HG02798 (cell line): ENCODE data around the gene IFITM1.
A peak's percentile ranks its signal among the peaks of the same experiment; 100 is the strongest.
"Not testable (repeated sequence)": the region's sequence is repeated elsewhere in the genome, so short reads cannot be mapped to it uniquely, and the experiment has no call there.

Source experiments
- ATAC-seq: cut with Tn5 transposase; IDR thresholded peaks from one replicate; pipeline ENCODE4 v1.9.1; 2021; ENCODE audit warnings: mild to moderate bottlenecking; ENCODE audit not compliant: unreplicated experiment, poor library complexity

IFITM1 gene

DNA sequence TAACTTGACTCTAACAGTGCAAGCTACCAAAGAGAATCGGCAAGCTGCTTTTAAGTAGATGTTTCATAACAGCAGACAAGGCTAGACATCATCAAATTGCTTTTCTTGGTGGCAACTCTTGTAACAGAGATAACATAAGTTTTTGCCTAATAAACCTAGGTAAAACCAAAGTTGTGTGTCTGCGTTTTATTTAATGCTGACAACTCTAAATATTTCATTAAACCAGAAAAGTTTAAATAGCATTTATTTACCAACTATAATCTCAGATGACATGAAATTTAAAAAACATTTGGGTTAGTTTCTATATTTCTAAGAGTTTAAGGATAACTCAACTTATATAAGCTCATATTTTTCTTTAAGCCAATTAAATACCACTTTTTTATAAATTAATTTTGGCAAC, 26.1 kb downstream of the IFITM1 start:
- ATAC-seq = no peak

DNA sequence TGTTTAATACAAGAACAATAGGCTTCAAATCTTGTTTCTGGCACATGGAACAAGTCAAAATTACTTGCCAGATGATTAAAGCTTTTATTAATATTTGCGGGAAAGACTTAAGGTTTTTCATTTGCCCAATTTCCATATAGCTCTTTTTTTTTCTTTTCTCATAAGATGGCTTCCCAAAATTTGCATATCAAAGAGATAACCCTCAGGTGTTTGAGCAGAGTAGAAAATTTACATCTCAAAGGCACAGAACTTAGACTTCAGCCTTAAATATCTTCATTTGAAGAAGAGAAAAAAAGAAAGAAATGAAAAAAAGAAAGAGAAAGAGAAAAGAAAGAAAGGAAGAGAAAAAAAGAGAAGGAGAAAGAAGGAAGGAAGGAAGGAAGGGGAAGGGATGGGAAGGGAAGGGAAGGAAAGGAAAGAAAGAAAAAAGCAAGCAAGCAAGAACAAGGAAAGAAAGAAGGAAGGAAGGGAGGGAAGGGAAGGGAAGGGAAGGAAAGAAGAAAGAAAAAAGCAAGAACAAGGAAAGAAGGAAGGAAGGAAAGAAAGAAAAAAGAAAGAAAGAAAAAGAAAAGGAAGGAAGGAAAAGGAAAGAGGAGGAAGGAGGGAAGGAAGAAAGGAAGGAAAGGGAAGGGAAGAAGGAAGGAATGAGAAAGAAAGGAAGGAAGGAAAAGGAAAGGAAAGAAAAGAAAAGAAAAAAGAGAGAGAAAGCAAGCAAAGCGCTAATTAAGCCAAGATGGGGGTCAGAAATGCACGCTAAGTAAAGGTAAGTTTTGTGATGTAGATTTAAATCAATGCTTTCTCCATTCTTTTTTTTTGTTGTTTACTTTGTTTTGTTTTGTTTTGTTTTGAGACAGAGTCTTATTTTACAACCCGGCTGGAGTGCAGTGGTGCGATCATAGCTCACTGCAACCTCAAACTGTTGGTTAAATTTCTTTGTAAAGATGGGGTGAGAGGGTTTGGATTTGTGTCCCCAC, 27.0 kb downstream of the IFITM1 start:
- no peak for ATAC-seq

DNA sequence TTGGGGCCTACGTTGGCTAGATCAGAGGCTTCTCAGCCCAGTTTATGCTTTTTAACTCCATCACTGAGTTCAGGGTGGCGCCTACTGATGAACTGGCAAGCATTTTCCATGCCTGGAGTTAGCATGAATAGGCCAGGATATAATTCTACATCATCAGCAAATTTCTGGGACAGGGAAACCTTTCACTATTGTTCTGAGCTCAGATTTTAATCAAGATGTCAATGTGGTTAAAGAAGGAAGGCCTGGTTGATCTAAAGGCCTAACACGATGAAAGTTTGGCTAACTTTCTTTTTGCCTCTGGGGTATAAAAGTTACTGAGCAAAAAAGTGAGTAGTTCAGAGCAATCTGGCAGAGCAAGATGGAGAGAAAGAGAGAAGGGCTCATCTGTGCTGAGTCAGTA, 28.5 kb downstream of the IFITM1 start:
- ATAC-seq = no peak

DNA sequence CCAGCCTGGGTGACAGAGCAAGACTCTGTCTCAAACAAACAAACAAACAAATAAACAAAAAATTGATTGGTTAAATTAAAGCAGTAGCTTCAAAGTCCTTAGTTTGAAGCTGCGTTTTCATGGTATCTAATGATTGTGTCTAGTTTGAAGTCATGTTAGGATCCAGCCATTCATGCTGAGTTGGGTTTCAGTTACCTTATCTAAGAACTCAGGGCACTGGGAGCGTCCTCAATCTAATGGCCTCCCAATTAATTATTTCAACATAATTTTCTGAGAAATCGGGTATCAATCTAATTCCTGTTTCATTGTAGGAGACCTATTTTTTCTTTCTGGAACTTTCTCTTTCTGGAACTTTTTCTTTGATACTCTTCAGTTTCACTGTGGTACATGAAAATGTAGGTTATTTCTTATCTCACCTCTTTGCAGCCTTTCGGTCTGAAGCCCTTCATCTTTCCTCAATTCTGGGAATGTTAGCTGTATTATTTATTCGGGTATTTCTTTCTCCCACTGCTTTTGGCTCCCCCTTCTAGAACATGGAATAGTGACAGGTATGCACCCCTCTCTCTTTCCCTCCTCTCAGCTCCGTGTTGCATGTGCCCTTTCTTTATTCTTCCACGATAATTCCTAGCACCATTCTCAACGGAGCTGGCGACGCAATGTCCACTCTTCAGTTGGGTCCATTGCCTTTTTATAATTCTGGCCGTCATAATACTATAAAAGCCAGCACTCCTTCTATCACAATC, 31.2 kb downstream of the IFITM1 start:
- no peak for ATAC-seq

DNA sequence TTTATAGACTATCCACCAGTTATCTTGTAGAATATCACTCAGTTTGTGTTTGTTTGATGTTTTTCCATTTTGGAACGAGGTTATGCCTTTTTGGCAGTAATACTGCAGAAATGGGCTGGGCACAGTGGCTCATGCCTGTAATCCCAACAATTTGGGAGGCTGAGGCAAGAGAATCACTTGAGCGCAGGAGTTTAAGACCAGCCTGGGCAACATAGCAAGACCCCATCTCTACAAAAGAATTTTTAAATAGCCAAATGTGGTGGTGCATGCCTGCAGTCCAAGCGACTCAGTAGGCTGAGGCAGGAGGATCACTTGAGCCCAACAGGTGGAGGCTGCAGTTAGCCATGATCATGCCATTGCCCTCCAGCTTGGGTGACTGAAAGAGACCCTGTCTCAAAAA, 32.7 kb downstream of the IFITM1 start:
- ATAC-seq = no peak

DNA sequence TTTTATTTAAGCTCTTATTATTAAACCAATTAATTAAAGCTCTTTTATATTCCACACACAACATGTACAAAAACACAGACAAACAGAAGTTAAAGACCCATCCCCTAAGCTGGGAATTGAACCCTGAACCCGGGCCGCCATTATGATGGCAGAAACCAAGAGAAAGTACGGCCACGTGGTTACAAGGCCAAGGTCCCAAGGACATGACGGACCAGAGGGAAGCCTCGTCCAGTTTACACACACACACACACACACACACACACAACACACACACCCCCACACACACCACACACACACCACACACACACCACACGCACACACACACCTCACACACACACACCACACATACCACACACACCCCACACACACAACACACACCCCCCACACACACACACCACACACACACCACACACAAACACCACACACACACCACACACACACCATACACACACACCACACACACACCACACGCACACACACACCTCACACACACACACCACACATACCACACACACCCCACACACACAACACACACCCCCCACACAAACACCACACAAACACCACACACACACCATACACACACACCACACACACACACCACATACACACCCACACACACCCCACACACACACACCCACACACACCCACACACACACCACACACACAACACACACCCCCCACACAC, 35.6 kb downstream of the IFITM1 start:
- ATAC-seq = not testable (repeated sequence)

DNA sequence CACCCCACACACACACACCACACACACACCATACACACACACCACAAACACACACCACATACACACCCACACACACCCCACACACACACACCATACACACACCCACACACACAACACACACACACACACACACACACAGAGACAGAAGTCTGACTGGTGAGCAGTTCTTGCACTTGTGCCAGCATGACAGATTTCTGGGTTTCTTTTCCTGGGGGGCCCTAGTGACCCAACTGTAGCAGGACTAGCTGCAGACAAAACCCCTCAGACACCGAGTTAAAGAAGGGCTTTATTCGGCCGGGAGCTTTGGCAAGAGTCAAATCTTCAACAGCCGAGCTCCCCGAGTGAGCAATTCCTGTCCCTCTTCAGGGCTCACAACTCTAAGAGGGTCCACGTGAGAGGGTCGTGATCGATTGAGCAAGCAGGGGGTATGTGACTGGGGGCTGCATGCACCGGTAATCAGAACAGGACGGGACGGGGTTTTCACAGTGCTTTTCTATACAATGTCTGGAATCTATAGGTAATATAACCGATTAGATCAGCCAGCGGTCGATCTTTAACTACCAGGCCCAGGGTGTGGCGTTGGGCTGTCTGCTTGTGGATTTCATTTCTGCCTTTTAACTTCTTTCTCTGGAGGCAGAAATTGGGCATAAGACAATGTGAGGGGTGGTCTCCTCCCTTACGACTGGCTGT, 36.3 kb downstream of the IFITM1 start:
- not testable (repeated sequence) for ATAC-seq

DNA sequence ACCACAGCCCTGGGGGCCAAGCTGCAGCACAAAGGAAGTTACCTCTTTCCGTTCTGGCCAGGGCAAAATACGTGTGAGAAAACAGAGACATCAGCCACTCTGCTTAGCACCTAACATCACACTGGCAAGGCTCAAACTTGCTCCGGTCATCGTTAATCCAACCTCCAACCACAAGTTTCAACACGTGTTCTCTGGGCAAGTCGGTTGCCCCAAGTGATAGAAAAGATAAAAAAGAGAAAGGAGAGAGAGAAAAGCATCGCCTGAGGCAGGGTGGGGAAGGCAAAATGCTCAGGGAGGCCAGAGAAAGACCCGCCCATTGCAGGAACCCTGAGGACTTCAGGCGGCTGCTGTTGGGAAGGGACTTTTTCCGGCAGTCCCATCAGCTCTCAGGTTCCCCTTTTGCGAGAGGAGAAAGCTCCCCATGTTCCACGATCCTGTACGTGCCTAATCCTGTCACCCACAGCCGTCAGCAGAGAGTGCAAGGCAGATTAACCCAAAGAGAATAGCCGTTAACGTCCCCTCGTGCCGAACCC, 36.9 kb downstream of the IFITM1 start:
- ATAC-seq = peak; percentile 57

DNA sequence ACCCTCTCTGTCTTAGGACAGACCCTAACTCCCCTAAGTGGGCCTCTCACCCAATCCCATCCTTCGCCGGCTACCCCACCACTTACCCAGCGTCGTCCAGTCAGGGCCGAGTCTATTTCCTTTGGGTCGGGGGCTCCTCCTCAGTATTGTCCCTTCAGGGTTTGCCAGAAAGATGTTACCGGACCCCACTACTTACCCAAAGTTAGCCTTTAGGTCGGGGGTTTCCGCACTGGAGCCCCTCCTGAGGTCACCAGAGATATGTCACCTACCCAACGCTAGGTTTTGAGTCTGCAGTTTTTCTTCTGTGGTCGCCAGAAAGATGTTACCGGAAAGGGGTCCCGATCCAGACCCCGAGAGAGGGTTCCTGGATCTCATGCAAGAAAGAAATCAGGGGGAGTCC, 37.6 kb downstream of the IFITM1 start:
- ATAC-seq = no peak

DNA sequence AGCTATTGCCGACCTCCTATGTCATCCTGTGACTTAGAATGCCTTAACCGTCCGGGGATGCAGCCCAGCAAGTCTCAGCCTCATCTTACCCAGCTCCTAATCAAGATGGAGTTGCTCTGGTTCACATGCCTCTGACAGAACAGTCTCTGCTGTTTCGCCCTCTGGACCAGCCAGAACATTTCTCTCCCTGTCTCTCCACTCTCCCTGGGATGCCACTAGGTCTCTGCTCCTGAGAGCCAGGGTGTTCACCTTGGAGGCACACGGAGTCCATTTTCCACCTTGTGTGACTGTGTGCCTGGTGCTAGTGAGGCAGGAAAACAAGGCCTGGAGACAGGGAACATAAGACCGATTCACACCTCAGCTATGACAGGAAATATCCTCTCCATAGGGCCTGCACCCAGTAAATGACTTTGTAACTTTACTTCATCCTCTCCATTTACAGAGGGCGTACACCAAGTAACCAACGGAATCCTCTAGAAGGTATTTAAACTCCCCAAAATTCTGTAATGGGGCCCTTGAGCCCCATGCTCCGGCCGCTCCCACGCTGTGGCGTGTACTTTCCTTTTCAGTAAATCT, 38.7 kb downstream of the IFITM1 start:
- no peak for ATAC-seq

DNA sequence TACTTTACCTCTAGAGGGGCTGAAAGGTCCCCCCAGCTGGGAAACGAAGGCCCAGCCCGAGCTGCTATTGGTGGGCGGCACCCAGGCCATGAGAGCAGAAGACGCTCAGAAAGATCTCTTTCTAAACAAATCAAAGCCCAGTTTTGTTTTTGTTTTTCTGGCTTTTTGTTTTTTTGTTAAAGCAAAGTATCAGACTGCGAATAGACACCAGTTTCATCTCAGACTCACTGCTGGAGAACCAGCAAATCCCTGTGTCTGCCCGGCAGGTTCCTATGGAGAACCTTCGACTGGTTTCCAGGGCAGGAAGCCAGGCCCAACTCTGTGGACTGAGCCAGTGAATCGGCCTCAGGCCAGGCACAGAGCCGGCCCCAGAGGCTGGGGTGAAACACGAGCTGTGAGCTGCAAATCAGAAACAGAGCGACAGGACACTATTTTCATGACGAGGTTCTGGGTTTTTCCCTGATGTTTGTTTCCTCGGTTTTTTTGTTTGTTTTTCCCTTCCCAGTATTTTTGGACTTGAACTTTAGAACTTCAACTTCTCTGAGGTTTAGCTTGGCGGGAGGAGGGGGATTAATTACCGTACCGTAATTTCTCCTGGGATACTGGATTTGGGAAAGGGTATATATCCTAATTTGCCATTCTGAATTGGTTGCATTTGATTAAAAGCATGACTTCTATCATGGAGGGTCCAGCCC, 39.5 kb downstream of the IFITM1 start:
- ATAC-seq = no peak

DNA sequence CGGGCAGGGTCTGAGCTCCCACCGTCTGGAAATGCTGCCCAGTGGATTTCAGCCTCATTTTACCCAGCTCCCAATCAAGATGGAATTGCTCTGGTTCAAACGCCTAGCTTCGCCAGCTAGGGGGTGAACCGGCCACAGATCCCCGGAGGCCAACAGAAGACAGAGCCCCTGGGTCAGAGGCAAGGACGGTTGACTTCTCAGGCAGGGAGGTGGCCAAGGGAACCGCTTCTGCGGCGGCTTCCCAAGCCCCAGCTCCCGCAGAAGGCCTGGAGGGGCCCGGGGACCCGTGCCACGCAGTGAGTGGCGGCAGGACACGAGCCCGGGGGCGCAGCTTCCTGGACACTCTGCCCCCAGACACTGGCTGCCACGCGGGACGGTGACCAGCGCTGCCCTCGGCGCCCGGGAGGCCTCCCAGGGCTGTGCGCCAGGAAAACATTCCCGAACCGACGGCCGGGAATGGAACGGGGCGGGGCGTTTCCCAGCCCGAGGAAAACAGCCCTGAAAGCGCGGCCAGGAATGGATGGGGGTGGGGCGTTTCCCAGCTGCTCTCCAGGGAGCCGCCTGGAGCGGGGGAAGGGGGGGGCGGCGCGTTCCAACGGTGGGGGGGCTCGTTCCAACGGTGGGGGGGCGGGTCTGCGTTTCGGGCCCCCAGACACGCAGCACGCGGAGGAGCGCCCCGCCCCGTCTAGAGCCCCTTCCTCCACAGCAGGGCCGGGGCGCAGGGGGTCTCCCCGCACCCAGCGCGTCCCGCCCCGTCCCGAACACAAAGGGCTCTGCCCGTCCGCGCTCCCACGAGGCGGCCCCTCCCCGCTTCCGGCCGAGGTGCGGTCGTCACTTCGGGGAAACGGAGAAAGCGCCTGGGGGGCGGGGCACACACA, 42.0 kb downstream of the IFITM1 start:
- peak; percentile 60 for ATAC-seq

DNA sequence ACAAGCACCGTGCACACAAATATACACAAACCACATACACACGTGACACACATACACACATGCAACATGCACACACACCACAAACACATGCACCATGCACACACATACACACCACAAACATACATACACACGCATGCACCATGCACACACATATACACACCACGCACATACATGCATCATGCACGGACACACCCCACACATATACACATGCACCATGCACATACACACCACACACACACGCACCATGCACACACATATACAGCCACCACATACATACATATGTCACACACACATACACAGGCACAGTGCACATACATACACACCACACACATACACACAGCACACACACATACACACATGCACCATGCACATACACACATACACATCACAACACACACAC, 42.8 kb downstream of the IFITM1 start:
- ATAC-seq = no peak

DNA sequence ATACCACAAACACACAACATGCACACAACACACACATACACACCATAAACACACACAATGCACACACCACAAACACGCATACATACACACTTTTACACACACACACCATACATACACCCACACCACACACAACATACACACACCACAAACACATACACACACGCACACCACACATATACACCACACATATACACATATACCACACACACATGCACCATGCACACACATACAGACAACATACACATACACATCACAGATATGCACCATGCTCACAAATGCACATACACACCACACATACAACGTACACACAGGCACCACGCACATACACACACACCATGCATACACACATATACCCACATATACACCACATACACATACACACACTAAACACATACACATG, 43.7 kb downstream of the IFITM1 start:
- no peak for ATAC-seq

DNA sequence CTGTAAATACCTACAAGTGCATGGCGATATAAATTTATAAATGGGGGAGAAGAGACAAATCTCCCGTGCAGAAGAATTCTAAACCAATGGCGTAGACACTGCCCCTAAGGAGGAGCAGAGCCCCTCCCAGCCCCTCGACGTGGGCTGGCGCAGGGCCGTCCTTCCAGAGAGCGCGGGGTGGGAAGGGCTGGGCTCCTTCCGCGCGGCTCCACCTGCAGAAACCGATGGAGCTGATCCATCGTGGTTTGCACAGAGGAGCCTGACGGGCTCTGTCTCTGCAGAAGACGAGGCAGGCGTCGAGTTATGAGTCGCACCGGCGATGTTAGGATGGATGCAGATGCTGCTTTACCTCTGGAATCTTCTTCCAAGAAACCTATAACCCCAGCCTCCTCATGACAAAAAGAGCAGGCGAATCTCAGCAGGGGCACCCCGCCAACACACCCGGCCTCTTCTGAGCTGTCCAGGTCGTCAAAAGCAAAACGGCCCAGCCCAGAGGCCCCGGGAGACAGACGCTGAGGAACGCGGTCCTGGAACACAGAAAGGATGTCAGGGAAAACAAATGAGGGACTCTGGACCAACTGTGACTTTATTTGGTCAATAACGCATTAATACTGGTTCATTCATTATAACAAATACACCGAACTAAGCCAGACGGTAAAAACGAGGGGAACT, 44.4 kb downstream of the IFITM1 start:
- ATAC-seq = no peak

DNA sequence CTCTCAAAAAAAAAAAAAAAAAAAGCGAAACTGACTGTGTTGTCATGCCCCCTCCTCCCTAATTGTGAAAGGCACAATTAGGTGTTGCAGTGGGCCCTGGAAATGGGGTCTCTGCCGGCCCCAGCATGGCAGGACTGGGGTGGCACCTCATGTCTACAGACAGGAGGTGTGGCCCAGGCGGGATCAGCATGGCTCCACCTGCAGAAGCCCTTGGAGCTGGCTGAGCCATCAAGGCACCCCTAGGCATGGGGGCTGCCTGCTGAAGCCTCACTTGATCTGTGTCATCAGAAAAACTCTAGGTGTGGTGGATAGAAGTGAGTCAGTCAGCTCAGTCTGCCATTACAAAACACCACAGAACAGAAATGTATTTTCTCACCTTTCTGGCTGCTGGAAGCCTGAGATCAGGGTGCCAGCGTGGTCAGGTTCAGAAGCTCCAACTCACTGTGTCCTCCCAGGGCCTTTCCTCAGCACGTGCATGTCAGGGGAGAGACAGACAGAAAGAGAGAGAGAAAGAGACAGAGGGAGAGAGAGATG, 45.4 kb downstream of the IFITM1 start:
- ATAC-seq = no peak
